ENCODE data around the gene TSPOAP1. TPM values are rescaled to one million over a fixed set of nuclear protein-coding genes. Genes with fewer than 3 reads are reported as not detected.

Gene TSPOAP1
- total RNA-seq, 1 donor from 2014 or later = 22.6 TPM

GRCh38 chr17:58332778-58333735, 4.5 kb upstream of the TSPOAP1 start:
- DNase-seq = peak; percentile 88
- peak overlapping the region; percentile 100 for H3K27ac Mint-ChIP-seq
- H3K27me3 Mint-ChIP-seq = peaks cover 4% of the 10 kb centered on the region
- peaks cover 48% of the 10 kb centered on the region for H3K36me3 Mint-ChIP-seq (ENCODE audit: low read depth)
- peaks cover 59% of the 10 kb centered on the region for H3K4me1 Mint-ChIP-seq
- intact Hi-C loops (cut with micrococcal nuclease) = loop anchor here (10.0 kb wide), 2 partner anchors 822 to 1452 kb away; partner anchors contain the start of genes PRR11 and SKA2
- peaks cover 4% of the 10 kb centered on the region for H3K9me3 Mint-ChIP-seq
- peak overlapping the region; percentile 91 for H3K4me3 Mint-ChIP-seq

- peak; percentile 98 for DNase-seq
- peaks cover 4% of the 10 kb centered on the region for H3K9me3 Mint-ChIP-seq
- H3K4me1 Mint-ChIP-seq = peaks cover 56% of the 10 kb centered on the region
- H3K27ac Mint-ChIP-seq = peak overlapping the region; percentile 100
- H3K36me3 Mint-ChIP-seq (ENCODE audit: low read depth) = peaks cover 50% of the 10 kb centered on the region
- H3K4me3 Mint-ChIP-seq = peak overlapping the region; percentile 91
- peaks cover 4% of the 10 kb centered on the region for H3K27me3 Mint-ChIP-seq
- intact Hi-C loops (cut with micrococcal nuclease) = loop anchor here (10.0 kb wide), 2 partner anchors 823 to 1453 kb away; partner anchors contain the start of genes PRR11 and SKA2
Measured at GRCh38 chr17:58331815-58332777, 3.5 kb upstream of the TSPOAP1 start.

DNA sequence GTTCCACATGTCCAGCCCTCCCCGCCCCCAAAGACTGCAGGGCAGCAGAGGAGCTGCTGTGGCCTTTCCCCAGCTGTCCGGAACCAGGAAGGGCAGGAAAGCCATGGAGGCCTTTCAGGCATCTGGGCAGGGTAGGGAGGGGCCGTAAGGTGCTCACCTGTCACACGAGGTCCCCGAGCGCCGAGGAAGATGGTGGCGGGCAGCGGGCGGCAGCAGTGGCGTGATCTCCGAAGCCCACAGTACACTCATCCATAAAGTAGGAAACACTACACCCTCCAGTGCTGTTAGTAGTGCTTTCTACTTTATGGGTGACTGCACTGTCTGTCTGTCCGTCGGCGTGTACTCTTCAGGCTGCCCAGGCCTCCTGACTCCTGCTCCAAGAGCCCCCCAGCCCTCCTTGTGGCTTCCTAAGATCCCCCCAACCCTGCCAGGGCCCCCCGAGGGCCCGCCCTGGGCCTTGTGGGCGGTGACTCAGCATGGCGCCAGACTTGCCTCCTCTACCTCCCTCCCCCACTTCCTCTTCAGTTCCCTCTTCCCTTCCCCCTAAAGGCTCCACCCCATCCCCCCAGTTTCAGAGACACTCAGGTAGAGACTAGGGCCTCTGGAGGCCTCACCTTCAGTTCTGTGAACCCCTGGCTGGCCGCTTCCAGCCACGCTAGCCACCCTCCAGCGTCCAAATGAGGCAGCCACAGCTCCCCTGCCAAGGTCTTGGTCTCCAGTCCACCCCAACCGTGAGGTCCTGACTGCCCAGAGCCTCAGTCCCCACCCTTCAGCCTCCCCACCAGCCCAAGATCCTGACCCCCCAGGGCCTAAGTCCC, 2.6 kb upstream of the TSPOAP1 start:
- intact Hi-C loops (cut with micrococcal nuclease) = loop anchor here (10.0 kb wide), 2 partner anchors 824 to 1454 kb away; partner anchors contain the start of genes PRR11 and SKA2

GRCh38 chr17:58330538-58330996, 2.0 kb upstream of the TSPOAP1 start:
- peaks cover 4% of the 10 kb centered on the region for H3K27me3 Mint-ChIP-seq
- peaks cover 49% of the 10 kb centered on the region for H3K4me1 Mint-ChIP-seq
- peaks cover 57% of the 10 kb centered on the region for H3K36me3 Mint-ChIP-seq (ENCODE audit: low read depth)
- peak overlapping the region; percentile 91 for H3K4me3 Mint-ChIP-seq
- DNase-seq = peak; percentile 79
- intact Hi-C loops (cut with micrococcal nuclease) = loop anchor here (10.0 kb wide), 2 partner anchors 824 to 1454 kb away; partner anchors contain the start of genes PRR11 and SKA2
- H3K9me3 Mint-ChIP-seq = peaks cover 4% of the 10 kb centered on the region
- H3K27ac Mint-ChIP-seq = peak overlapping the region; percentile 100

More for the DNA sequence above, 2.6 kb upstream of the TSPOAP1 start:
- peaks cover 4% of the 10 kb centered on the region for H3K27me3 Mint-ChIP-seq
- peak; percentile 90 for DNase-seq
- peaks cover 52% of the 10 kb centered on the region for H3K4me1 Mint-ChIP-seq
- peak overlapping the region; percentile 100 for H3K27ac Mint-ChIP-seq
- H3K36me3 Mint-ChIP-seq (ENCODE audit: low read depth) = peaks cover 54% of the 10 kb centered on the region
- H3K4me3 Mint-ChIP-seq = peak overlapping the region; percentile 91
- H3K9me3 Mint-ChIP-seq = peaks cover 4% of the 10 kb centered on the region

- intact Hi-C loops (cut with micrococcal nuclease) = loop anchor here (1.0 to 10.0 kb wide), 7 partner anchors 8 to 1455 kb away; partner anchors contain the start of genes PRR11, SKA2, SRSF1 and SUPT4H1
- peak overlapping the region; percentile 91 for H3K4me3 Mint-ChIP-seq
- peaks cover 57% of the 10 kb centered on the region for H3K36me3 Mint-ChIP-seq (ENCODE audit: low read depth)
- peaks cover 4% of the 10 kb centered on the region for H3K9me3 Mint-ChIP-seq
- peaks cover 49% of the 10 kb centered on the region for H3K4me1 Mint-ChIP-seq
- peaks cover 4% of the 10 kb centered on the region for H3K27me3 Mint-ChIP-seq
- DNase-seq = peak; percentile 87
- H3K27ac Mint-ChIP-seq = peak overlapping the region; percentile 100
Measured at GRCh38 chr17:58329810-58330537, 1.4 kb upstream of the TSPOAP1 start.

DNA sequence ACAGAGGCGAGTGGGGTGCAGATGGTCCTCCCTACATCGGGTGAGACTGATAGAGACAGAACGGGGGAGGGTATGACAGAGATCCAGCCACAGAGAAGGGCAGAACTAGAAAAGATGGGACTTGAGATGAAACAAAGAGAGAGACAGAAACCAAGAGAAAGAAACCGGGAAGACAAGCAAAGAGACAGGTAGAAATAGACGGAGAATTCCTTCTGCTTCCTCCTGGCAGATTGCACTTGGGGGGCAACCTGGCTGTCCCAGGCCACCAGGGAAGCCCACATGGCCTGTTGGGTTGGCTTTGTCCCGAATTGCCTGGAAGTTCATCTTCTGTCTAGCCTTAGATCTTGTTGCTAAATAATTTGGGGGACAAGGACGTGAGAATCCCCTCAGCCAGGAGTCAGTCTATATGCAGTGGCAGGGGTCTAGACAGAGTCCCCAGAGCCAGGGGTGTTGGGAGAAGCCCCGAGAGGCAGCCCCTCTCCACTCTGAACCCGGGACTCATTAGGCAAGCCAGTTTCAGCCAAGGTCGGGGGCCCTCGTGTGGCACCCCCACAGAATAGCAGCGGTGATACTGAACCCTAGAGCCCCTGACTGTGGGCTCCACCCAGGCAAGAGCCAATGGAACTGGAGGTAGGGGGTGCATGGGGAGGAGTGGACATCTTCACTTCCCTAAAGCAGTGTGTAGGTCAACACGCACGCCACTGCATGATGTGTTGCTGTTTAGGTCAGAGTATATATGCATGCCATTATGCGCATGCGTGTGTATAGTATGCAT, 627 bp upstream of the TSPOAP1 start:
- Mint-ChIP-seq H3K9me3 (peaks cover 4% of the 10 kb centered on the region), H3K4me1 (peaks cover 45% of the 10 kb centered on the region), H3K27ac (peak overlapping the region; percentile 96), H3K27me3 (peaks cover 4% of the 10 kb centered on the region), H3K4me3 (peak overlapping the region; percentile 91), H3K36me3 (ENCODE audit: low read depth) (peaks cover 52% of the 10 kb centered on the region)
- intact Hi-C loops (cut with micrococcal nuclease) = loop anchor here (1.0 to 2.0 kb wide), 5 partner anchors 9 to 322 kb away; partner anchors contain the start of genes SRSF1 and SUPT4H1
- peak; percentile 95 for DNase-seq

DNA sequence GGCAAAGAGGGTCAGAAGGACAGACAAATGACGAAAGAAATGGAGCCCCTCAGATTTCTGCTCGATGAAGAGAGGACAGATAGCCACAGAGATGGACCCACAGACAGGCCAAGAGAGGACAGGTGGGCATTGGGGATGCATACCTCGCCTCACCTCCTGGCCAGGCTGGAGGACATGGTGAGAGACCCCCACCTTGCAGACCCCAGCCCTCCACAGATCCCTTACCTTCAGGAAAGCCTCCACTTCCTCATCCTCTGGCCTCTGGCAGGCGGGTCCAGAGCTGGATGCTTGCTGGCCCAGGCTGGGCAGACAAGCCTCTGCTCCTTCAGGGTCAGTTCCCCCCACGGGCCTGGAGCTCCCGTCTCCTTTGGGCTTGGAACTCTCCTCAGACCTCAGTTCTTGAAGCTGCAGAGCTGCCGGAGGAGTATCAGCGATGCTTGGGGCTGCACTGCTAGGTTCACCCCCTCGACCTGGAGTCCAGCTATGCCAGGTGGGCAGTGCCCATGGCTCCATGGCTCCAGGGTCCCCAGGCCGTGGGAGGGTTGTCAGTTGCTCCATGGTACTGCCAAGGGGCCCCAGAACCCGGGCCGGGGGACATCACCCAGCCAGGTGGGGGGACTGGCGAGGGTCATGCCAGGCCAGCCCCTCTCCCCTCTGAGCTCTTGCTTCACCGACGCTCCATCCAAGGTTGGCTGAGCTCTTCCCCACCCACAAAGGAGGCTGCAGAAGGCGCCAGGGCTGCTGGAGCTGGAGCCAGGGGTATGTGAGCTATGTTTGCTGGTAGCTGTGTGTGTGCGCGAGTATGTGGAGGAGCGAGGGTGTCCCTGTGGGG, 1.0 kb downstream of the TSPOAP1 start:
- Mint-ChIP-seq H3K4me3 (peak overlapping the region; percentile 91), H3K27me3 (peaks cover 4% of the 10 kb centered on the region), H3K9me3 (peaks cover 4% of the 10 kb centered on the region), H3K27ac (peak overlapping the region; percentile 96), H3K36me3 (ENCODE audit: low read depth) (peaks cover 52% of the 10 kb centered on the region), H3K4me1 (peaks cover 45% of the 10 kb centered on the region)
- intact Hi-C loops (cut with micrococcal nuclease) = loop anchor here (1.0 to 2.0 kb wide), 2 partner anchors 10 to 321 kb away; partner anchors contain the start of gene SRSF1
- peak; percentile 72 for DNase-seq

DNA sequence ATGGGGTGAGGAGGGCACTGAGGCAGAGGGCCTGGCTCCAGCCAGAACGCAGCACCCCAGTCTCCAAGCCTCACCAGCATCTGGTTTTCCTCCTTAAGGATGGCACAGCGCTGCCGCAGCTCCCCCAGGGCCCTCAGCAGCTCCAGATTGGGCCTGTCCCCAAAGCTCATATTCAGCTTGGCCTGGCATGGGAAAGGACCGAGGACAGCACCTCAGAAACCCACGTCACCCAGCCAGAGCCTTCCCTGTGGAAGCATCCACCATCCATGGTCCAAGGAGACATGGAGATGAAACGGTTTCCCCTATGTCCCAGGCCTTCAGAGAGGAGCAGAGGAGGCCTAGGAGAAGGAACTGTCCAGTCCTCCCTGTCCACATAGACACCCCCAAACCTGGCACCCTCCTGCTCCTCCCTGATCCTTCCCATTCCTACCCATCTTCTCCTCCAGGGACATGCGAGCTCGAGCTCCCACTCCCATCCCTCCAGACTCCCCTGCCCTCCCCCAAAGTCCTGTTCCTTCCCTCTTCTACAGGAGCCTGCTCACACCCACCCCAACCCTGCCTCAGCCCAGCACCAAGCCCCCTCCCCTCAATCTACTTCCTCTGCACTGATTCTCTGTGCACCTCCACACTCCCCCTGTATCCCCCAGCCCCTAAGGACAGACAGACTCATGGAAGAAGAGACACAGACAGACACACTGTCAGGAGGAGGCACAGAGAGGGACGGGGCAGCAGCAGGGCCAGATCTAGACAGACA, 1.8 kb downstream of the TSPOAP1 start:
- DNase-seq = no peak
- Mint-ChIP-seq H3K27ac (peak overlapping the region; percentile 52), H3K27me3 (no peaks in the 10 kb centered on the region), H3K9me3 (no peaks in the 10 kb centered on the region), H3K36me3 (ENCODE audit: low read depth) (peaks cover 50% of the 10 kb centered on the region), H3K4me1 (peaks cover 41% of the 10 kb centered on the region), H3K4me3 (peak overlapping the region; percentile 6)
- intact Hi-C loops (cut with micrococcal nuclease) = no loop called here

- no peaks in the 10 kb centered on the region for H3K9me3 Mint-ChIP-seq
- H3K4me3 Mint-ChIP-seq = peak overlapping the region; percentile 3
- intact Hi-C loops (cut with micrococcal nuclease) = no loop called here
- DNase-seq = no peak
- peaks cover 42% of the 10 kb centered on the region for H3K4me1 Mint-ChIP-seq
- no peaks in the 10 kb centered on the region for H3K27me3 Mint-ChIP-seq
- H3K36me3 Mint-ChIP-seq (ENCODE audit: low read depth) = peaks cover 46% of the 10 kb centered on the region
- H3K27ac Mint-ChIP-seq = peak overlapping the region; percentile 57
Measured at GRCh38 chr17:58325976-58326468, 2.6 kb downstream of the TSPOAP1 start.

GRCh38 chr17:58325289-58325726, 3.3 kb downstream of the TSPOAP1 start:
- H3K27ac Mint-ChIP-seq = peak overlapping the region; percentile 63
- no peak overlapping the region for H3K4me3 Mint-ChIP-seq
- no peaks in the 10 kb centered on the region for H3K27me3 Mint-ChIP-seq
- intact Hi-C loops (cut with micrococcal nuclease) = no loop called here
- H3K36me3 Mint-ChIP-seq (ENCODE audit: low read depth) = peaks cover 43% of the 10 kb centered on the region
- no peaks in the 10 kb centered on the region for H3K9me3 Mint-ChIP-seq
- H3K4me1 Mint-ChIP-seq = peaks cover 39% of the 10 kb centered on the region
- peak; percentile 73 for DNase-seq
